GM18502 (cell line): ENCODE results near the gene CENPP.

Source experiments
- ATAC-seq: cut with Tn5 transposase; IDR thresholded peaks from one replicate; pipeline ENCODE4 v1.9.1; 2021; ENCODE audit warnings: mild to moderate bottlenecking; ENCODE audit not compliant: unreplicated experiment, poor library complexity

CENPP gene

DNA sequence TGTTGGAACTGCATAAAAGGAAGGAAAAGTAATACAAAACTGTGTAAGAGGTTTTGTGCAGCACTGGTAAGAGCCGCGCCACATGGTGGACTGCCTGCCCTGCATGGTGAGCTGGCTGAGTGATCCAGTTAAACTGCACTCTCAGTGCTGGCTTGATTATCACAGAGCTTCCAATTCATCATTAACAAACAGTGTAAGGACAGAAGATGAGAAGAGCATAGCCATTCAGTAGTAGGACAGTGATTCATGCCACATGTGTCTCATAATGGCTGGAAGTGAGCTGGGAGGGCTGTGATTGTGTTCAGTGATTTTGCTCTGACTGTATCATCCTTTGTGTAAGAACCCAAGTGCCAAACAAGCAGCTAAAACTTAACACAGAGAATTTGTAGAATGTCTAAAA lies 142.5 kb downstream of the CENPP start:
- ATAC-seq: no peak

DNA sequence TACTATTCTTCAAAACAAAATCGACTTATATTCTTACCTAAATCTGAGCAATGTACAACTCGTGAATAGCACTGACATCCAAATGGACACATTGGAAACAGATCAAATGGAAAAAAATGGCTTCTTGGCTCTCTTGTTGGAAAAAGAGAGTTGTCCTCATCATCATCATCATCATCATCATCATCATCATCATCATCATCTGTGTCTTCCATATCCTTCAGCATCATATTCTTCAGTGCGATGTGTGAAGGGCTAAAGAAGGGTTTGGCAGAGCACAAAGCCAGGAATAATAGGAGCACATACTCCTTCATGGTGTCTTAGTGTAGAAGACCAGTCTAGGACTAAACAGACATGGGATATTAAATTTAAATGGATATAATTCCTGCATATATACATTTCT lies 148.8 kb downstream of the CENPP start:
- ATAC-seq: no peak

DNA sequence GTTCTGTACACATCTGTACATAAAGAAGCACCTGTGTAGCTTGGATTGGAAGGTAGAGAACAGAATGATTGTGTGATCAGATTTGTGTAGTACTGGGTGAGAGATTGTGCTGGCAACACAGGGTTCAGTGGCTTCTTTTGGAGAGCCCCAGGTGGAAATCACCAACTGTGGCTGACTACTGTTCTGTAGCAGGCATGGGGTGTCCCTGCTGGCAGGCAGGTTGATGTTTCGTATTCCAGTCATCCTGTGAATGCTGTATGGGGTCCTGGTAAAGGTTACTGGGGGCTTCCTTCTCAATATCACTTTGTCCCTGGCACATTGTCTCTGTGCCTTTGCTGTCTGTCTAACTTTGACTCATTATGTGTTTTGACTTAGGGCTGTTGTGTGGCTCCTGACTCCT lies 151.2 kb downstream of the CENPP start:
- peak; percentile 65 for ATAC-seq

DNA sequence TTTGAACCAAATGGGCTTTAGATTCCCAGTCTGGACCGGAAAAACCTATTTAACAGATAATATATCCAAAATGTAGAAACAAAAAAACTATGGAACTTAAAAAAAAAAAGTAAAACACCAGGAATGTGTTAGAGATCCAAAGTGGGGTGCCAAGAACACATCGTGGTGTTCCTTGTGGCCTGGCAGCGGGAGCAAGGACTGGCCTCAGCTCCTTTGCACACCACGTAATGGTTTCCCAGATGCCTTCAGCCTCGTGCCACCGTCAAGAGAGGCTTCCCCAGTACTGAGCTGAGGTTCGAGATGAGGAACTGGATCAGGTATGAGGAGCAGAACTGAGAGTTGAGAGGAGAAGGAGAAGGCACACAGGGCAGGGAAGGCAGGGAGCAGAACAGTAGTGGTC lies 153.0 kb downstream of the CENPP start:
- no peak for ATAC-seq

DNA sequence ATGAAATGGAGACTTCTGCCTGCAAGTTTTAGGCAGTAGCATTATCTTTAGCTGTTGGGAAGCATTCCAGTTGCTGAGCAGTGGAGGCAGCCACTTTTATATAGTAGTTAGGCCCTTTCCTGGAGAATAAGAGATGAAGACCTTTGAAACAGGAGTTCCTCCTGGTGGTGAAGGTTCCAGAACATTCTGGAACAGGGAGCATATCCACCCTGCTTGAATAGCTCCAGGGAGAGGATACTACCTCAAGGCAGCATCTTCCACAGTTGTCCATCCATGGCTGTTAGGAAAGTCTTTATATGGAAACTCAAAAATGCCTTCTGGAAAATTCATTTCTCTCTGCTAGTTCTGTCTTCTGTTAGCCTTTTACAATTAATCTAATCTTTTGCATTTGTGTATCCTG lies 153.6 kb downstream of the CENPP start:
- no peak for ATAC-seq

DNA sequence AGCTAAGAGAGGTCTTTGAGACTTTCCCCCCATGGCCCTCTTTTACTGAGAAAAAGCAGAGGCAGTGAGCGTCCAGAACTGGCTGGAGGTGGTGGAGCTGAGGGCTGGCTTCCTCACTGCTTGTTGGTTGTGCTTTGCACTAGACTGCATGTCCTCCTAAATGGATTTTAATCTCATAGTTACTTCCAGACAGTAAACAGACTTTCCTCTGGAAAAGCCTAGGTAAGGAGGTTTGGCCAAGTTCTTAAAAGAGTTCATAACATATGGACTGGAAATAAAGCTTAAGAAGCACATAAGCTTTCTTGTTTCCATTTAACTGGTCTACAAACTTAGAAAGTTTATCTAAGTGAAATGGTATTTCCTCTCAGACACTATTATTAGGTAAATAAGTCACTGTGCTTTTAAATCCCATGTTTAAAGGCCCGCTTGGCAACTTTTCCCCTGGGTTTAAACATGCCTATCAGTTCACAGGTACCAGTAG lies 154.6 kb downstream of the CENPP start:
- no peak for ATAC-seq

DNA sequence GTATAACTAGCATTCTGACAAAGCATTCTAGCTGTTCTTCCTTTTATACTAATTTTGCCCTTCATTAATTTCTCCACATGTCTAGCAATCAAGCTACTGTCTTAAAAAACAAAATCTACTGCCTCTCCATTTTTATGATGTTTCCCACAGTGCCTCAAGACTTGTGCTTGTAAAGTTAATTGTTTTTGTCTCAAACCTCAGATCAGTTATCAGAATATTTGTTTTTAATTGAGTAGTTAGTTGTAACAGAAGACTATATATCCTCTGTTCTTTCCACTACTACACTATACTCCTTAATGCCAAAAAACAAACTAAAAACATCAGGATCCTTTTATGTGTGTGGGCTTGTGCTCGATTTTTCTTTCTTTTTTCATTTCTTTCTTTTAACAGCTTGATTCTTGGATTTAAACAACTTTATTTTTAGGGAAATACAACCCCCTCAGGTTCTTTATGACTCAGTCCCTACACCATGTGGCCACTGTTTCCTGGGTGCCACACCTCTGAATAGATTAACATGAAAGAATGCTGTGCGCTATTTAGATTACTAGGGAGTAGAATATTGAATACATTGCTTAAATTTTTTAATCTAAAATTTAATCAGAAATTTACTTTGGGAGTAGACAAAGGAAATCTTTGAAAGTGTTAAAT lies 155.4 kb downstream of the CENPP start:
- ATAC-seq: peak; percentile 57

DNA sequence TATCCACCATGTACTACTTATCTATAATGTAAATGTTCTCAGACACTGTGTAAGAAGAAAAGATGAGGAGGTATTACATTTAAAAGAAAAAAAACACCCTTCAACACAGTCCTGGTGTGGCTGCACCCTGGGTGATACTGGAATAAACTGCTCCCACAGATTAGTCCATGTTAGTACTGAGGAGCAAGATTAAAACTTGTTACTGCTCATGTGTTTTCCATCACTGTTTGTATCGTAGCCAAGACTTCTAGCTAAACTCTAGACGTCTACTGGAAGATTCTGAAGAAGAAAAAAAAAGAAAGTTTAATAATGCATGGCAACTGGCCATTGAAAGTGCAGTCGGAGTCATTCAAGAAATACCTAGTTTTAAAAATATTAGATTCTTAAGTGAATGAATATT lies 156.6 kb downstream of the CENPP start, which contains the start of gene ASPN:
TSS of gene ASPN (minus strand) at position 178 of the 400 bp plus-strand sequence.
- no peak for ATAC-seq

DNA sequence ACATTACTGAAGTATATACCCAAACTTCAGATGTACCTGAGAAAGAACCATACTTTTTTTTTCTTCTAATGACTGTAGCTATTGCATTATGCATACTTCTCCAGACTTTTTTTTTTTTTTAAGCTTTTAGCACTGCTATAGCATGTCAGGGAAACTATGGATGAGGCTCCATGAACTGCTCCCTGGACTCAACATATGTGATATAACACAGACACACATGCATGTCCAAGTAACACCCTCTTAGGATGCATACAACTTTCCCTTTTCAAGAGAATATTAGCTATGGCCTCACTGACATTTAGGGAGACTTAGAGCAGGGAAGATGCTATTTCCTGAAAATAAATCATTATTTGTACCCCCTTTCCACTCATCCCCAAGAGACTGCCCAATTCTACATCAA lies 157.1 kb downstream of the CENPP start:
- no peak for ATAC-seq

DNA sequence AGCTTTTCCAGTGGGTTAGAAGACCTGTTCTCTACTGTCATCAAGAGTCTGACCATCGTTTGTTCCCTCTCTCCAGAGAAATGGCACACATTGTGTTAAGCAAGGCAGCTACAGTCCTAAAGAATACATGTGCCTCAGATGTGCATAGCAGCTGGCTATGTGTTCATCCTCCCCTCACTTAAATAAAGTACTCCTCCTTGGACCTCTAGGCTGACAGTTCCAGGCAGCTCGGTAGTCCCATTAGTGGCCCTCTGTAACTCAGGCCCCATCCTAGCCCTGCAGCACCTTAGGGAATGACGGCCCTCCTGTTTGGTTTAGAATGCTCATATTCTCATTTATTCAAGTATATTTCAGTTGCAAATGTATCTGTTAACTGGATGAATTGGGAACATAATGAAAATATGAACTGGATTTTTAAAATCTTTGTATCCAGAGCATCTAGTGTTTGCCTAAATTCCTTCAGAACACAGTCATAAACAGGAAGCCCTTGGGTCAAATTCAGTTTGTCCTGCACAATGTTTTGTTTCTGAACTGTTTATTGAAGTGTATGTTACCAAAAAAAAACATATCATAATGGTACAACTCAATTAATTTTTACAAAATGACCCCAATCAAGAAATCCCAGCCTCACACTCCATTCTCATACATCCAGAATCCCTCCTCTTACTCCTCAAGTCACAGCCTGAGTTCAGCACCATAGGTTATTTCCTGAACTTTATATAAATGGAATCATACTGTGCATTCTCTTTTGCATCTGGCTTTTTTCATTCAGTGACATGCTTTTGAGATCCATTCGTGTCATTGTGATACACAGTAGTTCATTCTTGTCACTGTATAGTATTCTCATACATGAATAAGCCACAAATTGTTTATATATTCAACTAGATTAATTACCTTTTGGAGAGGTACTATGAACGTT lies 158.1 kb downstream of the CENPP start:
- no peak for ATAC-seq

DNA sequence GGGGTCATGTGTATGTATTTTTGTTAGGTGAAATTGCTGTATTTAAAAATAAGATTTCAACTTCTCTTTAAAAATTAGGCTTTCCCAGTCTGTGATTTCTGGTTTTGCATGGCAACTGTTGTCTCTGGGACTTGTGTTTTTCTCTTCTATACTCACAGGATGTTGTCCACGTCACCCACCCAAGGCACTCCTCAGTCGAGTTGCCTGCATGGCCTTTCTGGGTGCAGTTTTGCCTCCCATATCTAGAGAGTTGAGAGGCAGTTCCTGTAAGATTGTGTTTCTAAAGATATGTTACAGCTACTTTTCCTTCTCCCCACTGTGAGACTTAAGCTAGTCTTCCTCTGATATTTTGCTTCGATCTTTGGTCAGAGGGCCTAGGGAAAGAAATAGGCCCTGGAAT lies 158.8 kb downstream of the CENPP start:
- ATAC-seq: no peak

DNA sequence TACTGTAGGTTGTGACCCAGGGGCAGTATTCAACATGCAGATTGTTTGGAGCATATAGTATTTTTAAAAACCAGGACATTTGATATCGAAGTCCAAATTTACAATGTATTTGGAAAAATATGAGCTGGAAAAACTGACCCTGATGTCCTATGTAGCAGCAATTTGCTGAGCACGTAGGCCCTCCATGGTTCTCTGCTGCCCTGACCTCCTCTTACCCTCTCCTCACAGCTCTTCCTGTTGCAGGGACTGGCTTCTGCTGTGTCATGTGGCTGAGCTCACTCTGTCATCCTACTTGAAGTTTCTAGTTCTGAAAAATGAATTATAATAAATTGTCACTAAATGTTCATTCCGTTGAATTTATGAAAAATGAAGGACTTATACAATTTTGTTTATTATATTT lies 160.6 kb downstream of the CENPP start:
- no peak for ATAC-seq

DNA sequence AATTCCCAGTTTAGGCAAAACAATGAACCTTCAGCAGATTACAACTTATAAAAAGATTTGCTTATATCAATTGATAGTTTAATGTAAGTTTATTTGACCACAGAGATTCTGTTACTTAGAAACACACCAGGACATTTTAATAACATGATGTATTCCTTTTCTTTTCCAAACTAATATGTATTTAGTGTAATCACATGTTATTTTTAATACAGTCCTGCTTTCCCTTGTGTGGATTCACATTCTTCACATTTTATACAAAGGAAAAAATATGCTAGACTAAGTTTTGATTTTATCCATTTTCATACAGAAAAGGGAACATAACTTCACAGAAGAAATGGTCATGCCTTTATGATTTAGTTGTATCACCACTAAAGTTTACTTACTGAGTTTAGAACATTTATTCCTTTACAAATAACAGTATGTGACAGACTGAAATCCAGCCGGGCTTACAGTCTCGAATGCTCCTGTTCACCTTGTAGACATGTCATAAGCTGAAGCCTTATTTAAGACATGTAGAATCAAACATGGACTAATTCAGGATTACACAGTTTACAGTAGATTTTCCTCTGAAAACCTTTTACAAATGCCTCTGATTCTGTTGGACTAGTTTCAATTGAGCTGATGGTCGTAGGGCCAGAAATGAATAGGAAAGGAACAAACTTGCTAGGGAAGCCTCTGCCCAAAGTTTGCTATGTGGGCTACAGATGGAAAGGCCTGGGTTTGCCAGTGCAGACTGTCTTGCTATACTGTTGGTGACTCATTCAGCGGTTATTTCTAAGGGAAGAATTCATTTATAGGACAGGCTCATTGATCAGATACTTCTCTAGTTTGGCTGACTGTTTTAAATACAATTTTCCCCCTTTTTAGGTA lies 163.2 kb downstream of the CENPP start:
- ATAC-seq: no peak

DNA sequence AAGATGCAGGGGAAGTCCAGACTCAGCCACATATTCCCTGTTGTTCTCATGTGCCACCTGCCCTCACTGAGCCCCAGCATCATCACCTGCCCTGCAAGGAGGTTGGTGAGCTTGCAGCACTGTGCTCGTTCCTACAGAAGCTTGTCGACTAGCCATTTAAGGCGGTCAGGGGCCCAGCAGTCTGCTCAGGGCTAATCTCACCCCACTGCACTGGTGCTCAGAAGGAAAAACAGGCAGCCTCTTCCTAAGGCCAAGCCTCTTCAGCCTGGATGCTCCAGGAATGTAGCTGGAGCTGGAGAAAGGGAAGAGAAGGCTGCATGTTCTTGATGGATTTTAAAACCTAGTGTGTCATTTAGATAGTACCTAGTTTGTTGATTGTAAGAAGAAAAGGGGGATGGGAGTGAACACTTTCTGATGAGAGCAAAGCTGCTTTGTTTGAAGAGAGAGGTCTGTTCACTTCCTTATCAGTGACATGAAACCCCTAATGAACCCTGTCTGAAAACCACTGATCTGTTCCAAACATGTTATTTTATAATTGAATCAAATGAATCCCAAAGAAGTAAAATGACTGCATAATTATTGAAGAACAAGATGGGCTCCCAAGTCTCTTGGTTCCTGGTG lies 167.1 kb downstream of the CENPP start:
- ATAC-seq: no peak

DNA sequence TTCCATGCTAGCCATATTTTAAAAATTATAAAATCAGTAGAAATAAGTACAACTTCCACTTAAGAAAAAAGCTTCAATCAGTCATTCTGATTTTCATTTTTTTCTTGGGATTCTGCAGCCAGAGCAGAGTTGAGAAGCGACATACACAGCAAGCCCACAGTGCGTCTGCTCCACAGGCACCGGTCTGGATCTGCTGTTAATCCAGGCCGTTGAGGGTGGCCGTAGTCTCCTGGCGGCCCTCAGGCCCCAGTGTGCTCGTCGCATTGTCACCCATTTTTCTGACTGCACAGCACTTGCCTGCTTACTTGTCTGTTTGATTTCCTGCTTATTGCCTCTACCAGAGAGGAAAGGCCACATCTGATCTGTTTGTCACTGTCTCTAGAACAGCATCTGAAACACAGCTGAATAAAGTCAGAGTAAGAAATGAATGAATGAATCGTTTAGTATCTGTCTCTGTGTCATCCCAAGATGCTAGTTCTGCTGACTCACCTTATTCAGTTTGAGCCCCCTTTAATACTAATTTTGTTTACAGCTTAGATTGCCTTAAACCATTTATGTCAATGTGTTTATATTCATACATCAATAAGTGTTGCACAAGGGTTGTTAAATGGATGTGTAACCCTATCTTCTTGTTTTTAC lies 168.1 kb downstream of the CENPP start:
- ATAC-seq: no peak

DNA sequence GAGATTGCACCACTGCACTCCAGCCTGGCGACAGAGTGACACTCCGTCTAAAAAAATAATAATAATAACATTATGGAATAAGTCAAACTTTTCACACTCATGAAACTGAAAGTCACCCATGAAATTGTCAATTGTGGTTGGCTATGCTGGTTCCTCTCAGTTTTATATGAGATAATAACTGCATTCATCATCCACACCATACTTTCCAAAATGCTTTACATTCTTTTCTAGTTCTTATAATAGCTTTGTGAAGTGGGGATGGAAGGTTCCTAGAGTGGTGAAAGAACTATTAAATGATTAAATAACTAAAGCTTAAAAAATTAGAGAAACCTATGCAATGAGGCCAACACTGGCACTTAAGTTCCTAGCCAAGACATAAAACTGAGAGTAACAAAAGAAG lies 169.1 kb downstream of the CENPP start:
- ATAC-seq: no peak

DNA sequence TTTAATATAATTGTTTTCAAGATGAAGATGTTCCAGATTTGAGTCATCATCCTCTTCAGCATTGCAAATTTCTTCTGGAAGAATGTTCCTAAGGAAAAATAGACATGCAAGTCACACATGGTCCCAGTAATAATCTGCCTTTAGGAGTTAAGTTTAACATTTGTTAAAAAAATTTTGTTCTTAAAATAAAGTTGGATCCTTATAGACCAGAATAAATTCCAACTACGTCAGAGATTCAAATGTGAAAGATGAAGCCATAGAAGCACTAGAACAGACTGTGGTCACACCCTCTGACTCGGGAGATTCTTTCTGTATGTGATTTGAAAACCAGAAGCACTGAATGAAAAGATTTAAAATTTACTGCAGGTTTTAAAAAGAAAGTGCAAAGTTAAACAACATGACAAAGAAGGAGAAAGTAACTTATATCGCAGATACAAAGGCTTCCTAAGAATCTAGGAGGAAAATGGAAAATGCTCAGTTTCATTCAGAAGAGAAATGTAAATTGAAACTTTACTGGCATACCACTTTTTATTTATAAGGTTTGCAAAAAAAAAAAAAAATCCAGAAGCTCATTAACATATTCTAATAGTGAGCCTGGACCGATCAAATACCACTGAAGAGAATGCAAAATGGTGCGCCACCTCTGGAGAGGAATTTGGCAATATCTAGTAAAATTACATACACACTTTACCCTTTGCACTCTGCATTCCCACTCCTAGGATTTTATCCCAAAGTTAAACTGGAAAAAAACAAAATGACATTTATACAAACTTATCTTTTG lies 170.8 kb downstream of the CENPP start:
- ATAC-seq: no peak

DNA sequence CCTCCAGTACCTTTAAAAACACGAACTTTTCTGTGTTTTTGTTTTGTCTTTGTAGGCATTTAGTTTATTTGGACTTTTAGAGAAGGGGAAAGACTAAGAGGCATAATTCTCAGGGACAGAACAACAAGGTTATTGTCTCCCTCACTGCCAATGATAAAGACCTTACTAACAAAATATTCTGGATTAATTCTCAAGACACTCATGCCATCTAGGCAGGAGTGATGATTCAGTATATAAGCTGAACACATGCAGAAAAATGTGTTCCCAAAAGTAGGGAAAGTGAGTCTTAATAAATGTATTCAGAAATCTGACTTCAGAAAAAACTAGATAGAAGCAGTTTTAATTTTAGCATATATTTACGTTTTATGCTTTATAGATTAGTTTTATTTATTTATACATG lies 173.9 kb downstream of the CENPP start:
- no peak for ATAC-seq

DNA sequence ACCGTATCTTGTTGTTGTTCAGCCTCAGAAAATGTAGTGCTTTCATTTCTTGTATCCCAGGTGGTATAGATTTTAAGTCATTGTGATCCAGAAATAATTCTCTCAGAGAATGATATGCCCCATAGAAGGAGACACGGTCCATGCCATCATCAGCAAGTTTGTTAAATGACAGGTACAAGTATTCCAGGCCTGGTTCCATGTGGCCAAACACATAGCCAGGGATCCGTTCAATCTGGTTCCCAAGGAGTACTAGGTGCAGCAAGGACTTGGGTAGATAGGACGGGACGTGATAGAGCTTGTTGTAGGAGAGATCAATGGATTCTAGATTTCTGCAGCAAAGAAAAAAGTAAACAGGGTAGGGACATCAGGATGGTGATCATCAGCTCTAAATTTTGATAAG lies 175.0 kb downstream of the CENPP start:
- ATAC-seq: no peak
